Upper lobe of left lung (tissue), 4 donors: ENCODE data around the gene PHF20.
"Not testable (repeated sequence)": the region's sequence is repeated elsewhere in the genome, so short reads cannot be mapped to it uniquely, and the experiment has no call there.

Source experiments
- EP300 ChIP-seq, 4 donors: sonication (generic); formaldehyde crosslinking; IDR thresholded peaks; one replicate each; pipeline ENCODE4 v1.5.1; 2017; ENCODE audit warnings: antibody characterized with exemption in 4 of 4, control low read depth in 2 of 4
- POLR2A ChIP-seq, 4 donors: fragments of 450-650 bp; IDR thresholded peaks; one replicate each; pipeline ENCODE4 v1.5.1; 2016 to 2017; ENCODE audit warnings: antibody characterized with exemption in 4 of 4, mild to moderate bottlenecking in 2 of 4
- POLR2AphosphoS5 ChIP-seq, 2 donors: sonication (generic); formaldehyde crosslinking; IDR thresholded peaks; one replicate each; pipeline ENCODE4 v1.5.1; 2017; ENCODE audit warnings: antibody characterized with exemption in 2 of 2
- TF ChIP-seq, protein P1 (sequence below), 6 experiments: fragments of 450-650 bp in 4 of 6; fragments of 200-600 bp in 2 of 6; sonication (generic) in 2 of 6; IDR thresholded peaks; one replicate each; pipeline ENCODE4 v1.5.1; 2016 to 2019; ENCODE audit warnings: antibody characterized with exemption in 6 of 6

DNA sequence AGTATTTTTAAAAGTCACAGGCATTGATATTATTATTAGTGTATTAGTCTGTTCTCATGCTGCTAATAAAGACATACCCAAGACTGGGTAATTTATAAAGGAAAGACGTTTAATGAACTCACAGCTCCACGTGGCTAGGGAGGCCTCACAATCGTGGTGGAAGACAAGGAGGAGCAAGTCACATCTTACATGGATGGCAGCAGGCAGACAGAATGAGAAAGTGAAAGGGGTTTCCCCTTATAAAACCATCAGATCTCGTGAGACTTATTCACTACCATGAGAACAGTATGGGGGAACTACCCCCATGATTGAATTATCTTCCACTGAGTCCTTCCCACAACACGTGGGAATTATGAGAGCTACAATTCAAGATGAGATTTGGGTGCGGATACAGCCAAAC, 187.5 kb downstream of the PHF20 start:
- TF ChIP-seq, protein P1, sequence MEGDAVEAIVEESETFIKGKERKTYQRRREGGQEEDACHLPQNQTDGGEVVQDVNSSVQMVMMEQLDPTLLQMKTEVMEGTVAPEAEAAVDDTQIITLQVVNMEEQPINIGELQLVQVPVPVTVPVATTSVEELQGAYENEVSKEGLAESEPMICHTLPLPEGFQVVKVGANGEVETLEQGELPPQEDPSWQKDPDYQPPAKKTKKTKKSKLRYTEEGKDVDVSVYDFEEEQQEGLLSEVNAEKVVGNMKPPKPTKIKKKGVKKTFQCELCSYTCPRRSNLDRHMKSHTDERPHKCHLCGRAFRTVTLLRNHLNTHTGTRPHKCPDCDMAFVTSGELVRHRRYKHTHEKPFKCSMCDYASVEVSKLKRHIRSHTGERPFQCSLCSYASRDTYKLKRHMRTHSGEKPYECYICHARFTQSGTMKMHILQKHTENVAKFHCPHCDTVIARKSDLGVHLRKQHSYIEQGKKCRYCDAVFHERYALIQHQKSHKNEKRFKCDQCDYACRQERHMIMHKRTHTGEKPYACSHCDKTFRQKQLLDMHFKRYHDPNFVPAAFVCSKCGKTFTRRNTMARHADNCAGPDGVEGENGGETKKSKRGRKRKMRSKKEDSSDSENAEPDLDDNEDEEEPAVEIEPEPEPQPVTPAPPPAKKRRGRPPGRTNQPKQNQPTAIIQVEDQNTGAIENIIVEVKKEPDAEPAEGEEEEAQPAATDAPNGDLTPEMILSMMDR (IDR thresholded peaks at IDR 0.05): not testable (repeated sequence)
- TF ChIP-seq EP300, POLR2AphosphoS5, POLR2A (IDR thresholded peaks at IDR 0.05): not testable (repeated sequence)
